NCI-H82 (cell line): ENCODE data around the gene UQCRHL.
"Not testable (repeated sequence)": the region's sequence is repeated elsewhere in the genome, so short reads cannot be mapped to it uniquely, and the experiment has no call there.

Source experiments
- DNase-seq: peaks from one replicate; lab custom pipeline; 2025; lab: John Stamatoyannopoulos, UW

The UQCRHL gene

GRCh38 chr1:15835205-15835740 is 27.8 kb upstream of the UQCRHL start:
- no peak for DNase-seq

DNA sequence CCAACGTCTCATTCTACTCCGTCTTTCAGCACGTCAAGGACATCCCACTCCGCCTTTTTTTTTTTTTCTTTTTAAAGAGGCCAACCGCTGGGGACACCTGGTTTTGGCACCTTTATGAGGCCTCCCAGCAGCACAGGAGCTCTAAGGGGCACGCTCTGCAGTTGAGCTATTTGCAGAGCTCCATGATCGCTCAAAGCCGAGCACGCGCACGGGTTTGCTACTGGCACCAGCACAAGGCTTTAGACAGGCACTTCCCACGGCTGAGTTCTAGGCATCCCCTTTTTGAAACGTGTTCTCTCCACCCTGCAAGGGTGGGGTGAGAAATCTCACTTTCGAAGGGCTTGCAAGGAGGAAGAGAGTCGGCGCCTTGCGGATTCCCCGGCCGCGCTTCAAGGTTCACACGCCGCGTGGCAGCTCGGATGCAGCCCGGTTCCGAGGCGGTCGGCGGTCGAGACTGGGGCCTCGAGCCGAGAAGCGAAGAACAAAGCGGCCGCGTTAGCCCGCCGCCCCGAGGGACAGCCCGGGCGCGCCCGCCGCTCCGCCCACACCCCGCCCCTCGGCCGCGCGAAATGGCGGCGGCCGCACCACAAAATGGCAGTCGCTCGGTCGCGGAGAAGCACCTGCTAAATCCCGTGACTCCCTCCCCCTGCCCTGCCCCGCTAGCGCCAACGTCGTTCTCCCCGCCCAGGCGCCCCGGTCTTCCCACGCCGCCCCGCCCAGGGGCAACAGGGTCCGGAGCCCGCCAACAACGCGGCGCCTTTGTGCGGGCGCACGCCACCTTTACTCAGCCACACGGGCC is 27.2 kb upstream of the UQCRHL start:
- DNase-seq, result peak; percentile 95

DNA sequence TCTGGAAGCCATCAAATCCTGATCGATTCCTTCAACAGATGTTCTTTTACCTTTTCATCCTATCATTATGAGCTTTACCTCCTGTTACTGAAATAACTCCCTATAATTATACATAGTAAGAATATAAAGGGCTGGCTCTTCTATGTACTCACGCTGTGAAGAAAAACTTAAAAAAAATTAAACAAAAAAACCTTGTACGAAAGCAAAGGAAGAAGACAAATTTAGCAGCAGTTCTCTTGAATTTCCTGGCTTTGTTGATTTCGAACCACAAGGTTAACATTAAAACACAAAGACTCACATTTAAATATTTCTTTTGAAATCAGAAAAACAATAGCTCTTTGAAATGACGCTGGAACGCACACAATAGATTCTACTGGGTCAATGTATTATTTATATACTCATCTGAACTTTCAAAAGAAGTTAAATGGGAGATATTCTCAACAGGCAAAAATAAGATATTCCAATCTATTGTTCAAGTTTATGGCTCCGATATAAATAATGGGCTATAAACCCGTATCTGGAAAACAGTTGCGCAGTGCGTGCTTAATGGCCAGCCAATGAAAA is 26.5 kb upstream of the UQCRHL start:
- peak; percentile 46 for DNase-seq

DNA sequence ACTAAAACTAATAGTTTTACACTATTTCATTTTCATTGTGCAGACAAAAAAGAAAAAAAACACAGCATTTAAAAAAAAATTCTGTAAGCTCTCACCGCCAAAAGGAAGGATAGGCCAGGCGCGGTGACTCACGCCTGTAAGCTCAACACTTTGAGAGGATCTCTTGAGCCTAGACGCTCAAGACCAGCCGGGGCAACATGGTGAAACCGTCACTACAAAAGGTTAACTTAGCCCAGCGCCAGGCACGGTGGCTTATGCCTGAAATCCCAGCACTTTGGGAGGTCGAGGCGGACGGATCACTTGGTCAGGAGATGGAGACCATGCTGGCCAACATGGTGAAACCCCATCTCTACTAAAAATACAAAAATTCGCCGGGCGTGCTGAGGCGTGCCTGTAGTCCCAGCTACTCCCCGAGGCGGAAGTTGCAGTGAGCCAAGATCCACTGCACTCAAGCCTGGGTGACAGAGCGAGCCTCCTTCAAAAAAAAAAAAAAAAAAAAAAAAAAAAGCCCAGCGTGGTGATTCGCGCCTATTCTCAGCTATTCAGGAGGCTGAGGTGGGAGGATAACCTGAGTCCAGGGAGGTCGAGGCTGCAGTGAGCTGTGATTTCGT is 25.7 kb upstream of the UQCRHL start:
- DNase-seq, result peak; percentile 46

GRCh38 chr1:15830258-15830657 is 22.8 kb upstream of the UQCRHL start:
- no peak for DNase-seq

DNA sequence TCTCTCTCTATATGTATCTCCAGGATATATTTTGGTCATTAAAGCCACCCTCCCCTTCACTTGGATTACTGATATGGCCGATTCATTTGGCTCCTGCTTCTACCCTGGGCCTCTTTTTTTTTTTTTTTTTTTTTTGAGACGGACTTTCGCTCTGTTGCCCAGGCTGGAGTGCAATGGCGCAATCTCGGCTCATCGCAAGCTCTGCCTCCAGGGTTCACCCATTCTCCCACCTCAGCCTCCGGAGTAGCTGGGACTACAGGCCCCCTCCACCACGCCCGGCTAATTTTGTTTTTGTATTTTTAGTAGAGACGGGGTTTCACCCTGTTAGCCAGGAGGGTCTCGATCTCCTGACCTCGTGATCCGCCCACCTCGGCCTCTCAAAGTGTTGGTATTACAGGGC is 21.5 kb upstream of the UQCRHL start:
- DNase-seq, result not testable (repeated sequence)

GRCh38 chr1:15827567-15827966 is 20.1 kb upstream of the UQCRHL start:
- DNase-seq, result not testable (repeated sequence)

GRCh38 chr1:15826810-15827507 is 19.5 kb upstream of the UQCRHL start:
- no peak for DNase-seq

DNA sequence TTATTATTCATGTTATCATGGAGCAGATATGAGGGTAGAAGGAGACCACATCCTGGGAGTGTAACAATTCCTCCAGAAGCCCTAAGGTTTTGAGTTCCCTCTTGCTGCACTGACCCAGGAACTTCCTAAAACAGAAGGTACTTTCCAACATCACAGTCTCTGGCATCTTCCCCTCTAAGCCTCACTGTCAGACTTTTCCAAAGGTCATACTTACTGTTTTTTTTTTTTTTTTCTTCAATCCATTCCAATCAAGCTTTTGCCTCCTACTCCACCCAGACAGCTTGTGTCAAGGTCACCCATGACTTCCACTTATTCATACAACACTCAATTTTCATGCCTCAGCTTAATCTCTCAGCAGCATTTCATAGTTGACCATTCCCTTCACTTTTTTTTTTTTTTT is 18.4 kb upstream of the UQCRHL start:
- DNase-seq, result no peak

DNA sequence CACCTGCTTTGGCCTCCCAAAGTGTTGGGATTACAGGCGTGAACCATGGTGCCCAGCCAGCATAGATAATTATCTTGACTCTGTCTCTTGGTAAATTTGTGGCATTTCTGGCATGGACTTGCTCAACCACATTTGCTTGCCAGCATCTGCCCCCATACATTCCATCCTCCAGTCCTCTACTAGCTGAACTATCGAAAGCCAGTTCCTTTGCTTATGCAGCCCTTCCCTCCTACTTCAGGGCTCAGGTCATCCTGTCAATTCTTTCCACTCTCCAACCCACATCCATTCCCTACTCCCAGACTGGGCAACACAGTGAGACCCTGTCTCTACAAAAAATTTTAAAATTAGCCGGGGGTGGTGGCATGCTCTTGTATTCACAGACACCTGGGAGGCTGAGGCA is 13.0 kb upstream of the UQCRHL start:
- DNase-seq, result no peak

DNA sequence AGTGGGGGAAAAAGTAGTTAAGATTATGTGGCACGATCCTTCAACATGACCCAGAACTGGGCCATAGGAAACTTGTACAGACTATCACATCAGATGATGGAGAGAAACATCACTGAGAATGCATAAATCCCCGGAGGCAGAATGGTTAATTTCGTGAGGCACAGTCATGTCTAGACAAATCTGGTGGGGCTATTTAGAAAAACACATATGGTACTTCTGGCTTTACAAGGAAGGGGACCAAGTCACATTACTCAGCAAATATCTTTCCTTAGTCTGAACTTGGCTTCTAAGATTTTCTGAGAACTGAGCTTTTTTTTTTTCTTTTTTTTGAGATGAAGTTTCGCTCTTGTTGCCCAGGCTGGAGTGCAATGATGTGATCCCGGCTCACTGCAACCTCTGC is 9.2 kb upstream of the UQCRHL start:
- no peak for DNase-seq

GRCh38 chr1:15810073-15810472 is 2.6 kb upstream of the UQCRHL start:
- no peak for DNase-seq

DNA sequence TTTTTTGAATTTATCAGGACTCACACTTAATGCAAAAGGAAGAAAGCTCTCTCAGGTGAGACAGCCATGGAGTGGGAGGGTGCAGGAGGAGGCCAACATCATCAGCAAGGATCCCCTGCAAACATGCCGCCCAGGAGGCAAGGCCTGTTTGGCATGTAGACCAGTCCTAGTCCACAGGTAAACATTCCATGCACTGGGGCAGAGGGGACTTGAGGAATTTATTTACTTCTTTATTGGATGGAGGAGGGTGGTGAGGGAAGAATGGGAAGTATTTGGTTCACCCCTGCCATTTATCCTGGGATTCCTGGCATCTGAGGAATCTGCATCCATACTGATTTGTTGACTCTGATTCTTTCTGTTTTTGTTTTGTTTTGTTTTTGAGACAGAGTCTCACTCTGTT is 1.5 kb upstream of the UQCRHL start:
- no peak for DNase-seq

DNA sequence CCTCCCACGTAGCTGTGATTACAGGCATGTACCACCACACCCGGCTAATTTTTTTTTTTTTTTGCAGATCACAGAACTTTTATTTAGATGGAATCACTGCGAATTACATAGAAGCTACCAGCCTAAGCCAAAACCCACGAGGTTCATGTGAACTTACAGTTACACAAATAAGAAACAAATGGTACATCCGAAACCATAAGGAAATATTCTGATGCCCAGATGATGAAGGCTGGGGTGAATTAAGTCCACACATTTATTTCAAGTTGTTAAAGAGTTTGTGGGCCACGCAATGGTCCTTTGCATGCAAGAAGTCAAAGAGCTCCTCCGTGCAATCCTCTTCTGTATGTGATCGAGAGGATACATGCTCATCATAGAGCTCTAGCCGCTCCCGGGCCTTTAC is 328 bp downstream of the UQCRHL start:
- DNase-seq, result no peak

- no peak for DNase-seq
Measured at GRCh38 chr1:15804060-15804459, 3.4 kb downstream of the UQCRHL start.

GRCh38 chr1:15803380-15803779 is 4.1 kb downstream of the UQCRHL start:
- DNase-seq, result peak; percentile 77

DNA sequence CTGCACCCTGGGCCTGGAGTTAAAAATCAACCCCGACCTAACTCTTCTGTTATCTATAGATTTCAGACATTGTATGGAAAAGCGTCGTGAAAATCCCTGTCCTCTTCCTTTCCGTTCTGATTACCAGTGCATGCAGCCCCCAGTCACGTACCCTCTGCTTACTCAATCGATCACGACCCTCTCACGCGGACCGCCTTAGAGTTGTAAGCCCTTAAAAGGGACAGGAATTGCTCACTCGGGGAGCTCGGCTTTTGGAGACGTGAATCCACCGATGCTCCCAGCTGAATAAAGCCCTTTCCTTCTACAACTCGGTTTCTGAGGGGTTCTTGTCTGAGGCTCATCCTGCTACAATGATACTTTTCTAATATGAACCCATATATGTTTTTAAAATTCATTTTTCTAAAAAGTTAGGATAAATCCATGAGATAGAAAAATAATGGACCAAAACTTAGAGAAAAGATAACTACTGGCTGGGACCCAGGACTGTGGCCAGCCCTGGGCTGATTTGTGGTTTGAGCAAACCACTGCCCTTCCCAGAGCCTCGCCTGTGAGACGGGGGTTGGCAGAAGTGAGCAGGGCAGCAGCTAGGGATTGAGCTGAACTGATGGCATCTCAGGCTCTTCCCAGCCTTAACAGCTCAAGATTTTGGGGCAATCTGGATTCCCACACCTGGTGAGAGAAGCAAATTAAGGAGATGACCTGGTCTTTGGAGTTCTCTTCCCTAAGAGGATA is 5.0 kb downstream of the UQCRHL start:
- no peak for DNase-seq

- no peak for DNase-seq
Measured at GRCh38 chr1:15799928-15800835, 7.3 kb downstream of the UQCRHL start.

DNA sequence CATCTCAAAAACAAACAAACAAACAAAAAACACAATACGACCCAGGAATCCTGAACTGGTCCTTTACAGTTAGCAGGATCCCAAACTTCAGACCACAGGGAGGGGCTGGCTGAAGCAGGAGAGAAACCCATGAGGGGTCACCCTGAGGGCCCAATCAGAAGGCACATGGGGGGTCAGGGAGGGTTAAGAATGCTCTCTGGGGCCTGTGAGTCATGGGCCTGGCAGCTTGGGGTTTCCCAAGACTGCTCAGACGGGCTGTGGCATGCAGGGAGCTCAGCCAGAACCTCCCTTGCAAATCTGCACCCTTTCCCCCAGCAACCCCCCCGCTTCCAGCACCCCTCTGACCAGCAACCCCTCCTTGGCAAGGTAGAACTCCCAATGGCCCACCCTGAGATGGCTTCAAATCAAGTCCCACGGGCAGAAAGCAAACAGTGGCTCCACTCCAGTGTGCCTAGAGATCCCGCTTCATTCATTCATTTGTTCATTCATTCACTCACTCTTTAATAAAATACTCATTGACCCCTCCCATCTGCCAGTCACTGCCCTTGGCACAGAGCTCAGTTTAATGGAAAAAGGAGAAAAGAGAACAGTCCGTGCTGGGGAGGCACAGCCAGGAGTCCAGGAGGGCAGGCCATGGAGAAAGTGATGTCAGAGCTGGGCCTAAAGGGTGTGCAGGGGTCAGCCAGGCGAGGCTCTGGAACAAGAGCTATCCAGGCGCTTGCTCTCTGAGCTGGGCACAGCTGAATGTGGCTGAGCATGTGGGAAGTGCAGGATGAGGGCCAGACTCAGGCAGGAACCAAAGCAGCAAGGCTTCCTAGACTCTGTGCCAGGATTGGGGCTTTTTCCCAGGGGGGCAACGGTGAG is 8.2 kb downstream of the UQCRHL start:
- DNase-seq, result no peak
